Measurements from ENCODE around the gene ABLIM2. TPM values are rescaled to one million over a fixed set of nuclear protein-coding genes. Genes with fewer than 3 reads are reported as not detected.

The ABLIM2 gene
- total and polyA plus RNA-seq, 2 experiments from 2014 or later = 1.5 to 4.3 TPM

- no peak for TF ChIP-seq POLR2AphosphoS5 (IDR thresholded peaks at IDR 0.05; ENCODE audit: low read depth)
- TF ChIP-seq ZNF114 (CRISPR knock-in tag; IDR thresholded peaks at IDR 0.05) = no peak
- TF ChIP-seq STAT1 (IDR thresholded peaks at IDR 0.05; ENCODE audit: unreplicated experiment) = no peak
- no peak for TF ChIP-seq CREB1 (CRISPR knock-in tag; IDR thresholded peaks at IDR 0.05; ENCODE audit: low read depth)
- no peak for TF ChIP-seq EZH2phosphoT487 (IDR thresholded peaks at IDR 0.05; ENCODE audit: unreplicated experiment)
- TF ChIP-seq ETS1 (IDR thresholded peaks at IDR 0.05) = no peak
- TF ChIP-seq ZNF462 (CRISPR knock-in tag; IDR thresholded peaks at IDR 0.05) = no peak
- TF ChIP-seq REST (IDR thresholded peaks at IDR 0.05; ENCODE audit: unreplicated experiment) = no peak
- no peak for TF ChIP-seq JUNB (IDR thresholded peaks at IDR 0.05; ENCODE audit: unreplicated experiment)
- TF ChIP-seq NANOG (IDR thresholded peaks at IDR 0.05; ENCODE audit: borderline replicate concordance) = no peak
- TF ChIP-seq ZNF331 (CRISPR knock-in tag; IDR thresholded peaks at IDR 0.05; ENCODE audit: low read depth) = no peak
- no peak for TF ChIP-seq CTCF (conservative IDR thresholded peaks at IDR 0.05; ENCODE audit: low read depth in 2 of 2)
- Mint-ChIP-seq H3K36me3 (ENCODE audit: low read depth) (no peaks in the 10 kb centered on the region), H3K4me3 (no peak overlapping the region), H3K9me3 (no peaks in the 10 kb centered on the region), H3K27ac (no peak overlapping the region), H3K27me3 (ENCODE audit: insufficient read depth, low read depth, poor library complexity) (peaks cover 4% of the 10 kb centered on the region), H3K4me1 (peaks cover 13% of the 10 kb centered on the region)
- H3K4me1 ChIP-seq (ENCODE audit: insufficient read depth) = no peaks in the 10 kb centered on the region
- H3K27ac ChIP-seq (ENCODE audit: low read depth) = no peak overlapping the region
- no peak overlapping the region for H3K4me3 ChIP-seq
- H3K4me2 ChIP-seq = no peak overlapping the region
- no peaks in the 10 kb centered on the region for H3K79me2 ChIP-seq (replicated peaks; ENCODE audit: insufficient read depth)
- H4K20me1 ChIP-seq (replicated peaks; ENCODE audit: insufficient read depth) = no peaks in the 10 kb centered on the region; the same call in 1 of the 2 replicates
- DNase-seq (ENCODE audit: low spot score) (no peak), ATAC-seq (no peak; the same call in 2 of the 3 replicates)
- H3K36me3 ChIP-seq (ENCODE audit: insufficient read depth) = no peaks in the 10 kb centered on the region
- no peaks in the 10 kb centered on the region for H3F3A ChIP-seq (replicated peaks; ENCODE audit: low read depth)
- no peaks in the 10 kb centered on the region for H3K9me2 ChIP-seq (ENCODE audit: insufficient read depth)
- no peaks in the 10 kb centered on the region for H3K27me3 ChIP-seq (ENCODE audit: insufficient read depth)
- H2AFZ ChIP-seq = no peak overlapping the region
These were observed 119.8 kb downstream of the ABLIM2 start for GRCh38 chr4:8038719-8039251.
